ENCODE data around the gene SV2B.

The SV2B gene

GRCh38 chr15:91249591-91249990 lies 149.5 kb downstream of the SV2B start:
- no peak overlapping the region for H3K4me3 ChIP-seq (ENCODE audit: low read depth, low read length)
- TF ChIP-seq CTCF (IDR thresholded peaks at IDR 0.05; ENCODE audit: low read depth, low read length, missing control alignments) = no peak
- DNase-seq (ENCODE audit: low read depth) = no peak
- in situ Hi-C loops (cut with HindIII; ENCODE audit: low sequenced_read_pairs) = no loop called here

- no peak overlapping the region for H3K4me3 ChIP-seq (ENCODE audit: low read depth, low read length)
- DNase-seq (ENCODE audit: low read depth) = no peak
- TF ChIP-seq CTCF (IDR thresholded peaks at IDR 0.05; ENCODE audit: low read depth, low read length, missing control alignments) = no peak
- in situ Hi-C loops (cut with HindIII; ENCODE audit: low sequenced_read_pairs) = no loop called here
These were observed 152.3 kb downstream of the SV2B start for GRCh38 chr15:91252322-91252721.

- H3K4me3 ChIP-seq (ENCODE audit: low read depth, low read length) = no peak overlapping the region
- in situ Hi-C loops (cut with HindIII; ENCODE audit: low sequenced_read_pairs) = no loop called here
- TF ChIP-seq CTCF (IDR thresholded peaks at IDR 0.05; ENCODE audit: low read depth, low read length, missing control alignments) = no peak
- no peak for DNase-seq (ENCODE audit: low read depth)
These were observed 152.7 kb downstream of the SV2B start for GRCh38 chr15:91252756-91253155.

- no peak for TF ChIP-seq CTCF (IDR thresholded peaks at IDR 0.05; ENCODE audit: low read depth, low read length, missing control alignments)
- DNase-seq (ENCODE audit: low read depth) = no peak
- H3K4me3 ChIP-seq (ENCODE audit: low read depth, low read length) = no peak overlapping the region
- in situ Hi-C loops (cut with HindIII; ENCODE audit: low sequenced_read_pairs) = no loop called here
These were observed 153.5 kb downstream of the SV2B start for GRCh38 chr15:91253605-91254004.

GRCh38 chr15:91254766-91255165 lies 154.7 kb downstream of the SV2B start:
- no peak for TF ChIP-seq CTCF (IDR thresholded peaks at IDR 0.05; ENCODE audit: low read depth, low read length, missing control alignments)
- in situ Hi-C loops (cut with HindIII; ENCODE audit: low sequenced_read_pairs) = no loop called here
- H3K4me3 ChIP-seq (ENCODE audit: low read depth, low read length) = no peak overlapping the region
- DNase-seq (ENCODE audit: low read depth) = no peak

GRCh38 chr15:91255670-91256192 lies 155.7 kb downstream of the SV2B start:
- H3K4me3 ChIP-seq (ENCODE audit: low read depth, low read length) = no peak overlapping the region
- DNase-seq (ENCODE audit: low read depth) = no peak
- in situ Hi-C loops (cut with HindIII; ENCODE audit: low sequenced_read_pairs) = no loop called here
- TF ChIP-seq CTCF (IDR thresholded peaks at IDR 0.05; ENCODE audit: low read depth, low read length, missing control alignments) = no peak
